Astrocyte (in vitro differentiated cells and primary cell): Measurements from ENCODE around the gene GPR15.

Source experiments
- EZH2 ChIP-seq: IDR thresholded peaks from 2 replicates; pipeline ENCODE4 v1.6.1; 2012; ENCODE audit warnings: mild to moderate bottlenecking, low read length, inconsistent platforms; ENCODE audit not compliant: insufficient read depth
- TF ChIP-seq, protein P1 (sequence below): IDR thresholded peaks from 2 replicates; pipeline ENCODE4 v1.5.1; 2011; ENCODE audit warnings: low read depth, mild to moderate bottlenecking, inconsistent platforms, low read length, moderate library complexity; ENCODE audit not compliant: insufficient read depth

DNA sequence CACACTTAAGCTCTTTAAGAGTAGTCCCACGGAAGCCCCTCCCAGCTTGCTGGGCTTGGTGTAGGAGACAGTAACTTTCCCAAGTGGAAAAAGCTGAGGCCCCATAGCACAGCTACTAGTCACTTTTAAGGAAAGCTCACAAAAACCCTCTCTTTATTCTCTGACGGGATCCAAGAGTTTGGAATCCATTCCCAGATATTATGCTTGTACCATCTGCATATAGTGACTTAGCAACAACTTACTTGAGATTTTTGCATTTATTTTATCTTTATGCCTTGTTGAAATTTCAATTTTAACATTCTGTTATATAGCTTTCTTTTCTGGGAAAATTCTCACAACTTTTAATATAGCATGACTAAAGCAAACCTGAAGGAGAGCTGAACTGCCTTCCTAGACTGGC lies 19.5 kb downstream of the GPR15 start:
- no peak for TF ChIP-seq EZH2
- TF ChIP-seq, protein P1, sequence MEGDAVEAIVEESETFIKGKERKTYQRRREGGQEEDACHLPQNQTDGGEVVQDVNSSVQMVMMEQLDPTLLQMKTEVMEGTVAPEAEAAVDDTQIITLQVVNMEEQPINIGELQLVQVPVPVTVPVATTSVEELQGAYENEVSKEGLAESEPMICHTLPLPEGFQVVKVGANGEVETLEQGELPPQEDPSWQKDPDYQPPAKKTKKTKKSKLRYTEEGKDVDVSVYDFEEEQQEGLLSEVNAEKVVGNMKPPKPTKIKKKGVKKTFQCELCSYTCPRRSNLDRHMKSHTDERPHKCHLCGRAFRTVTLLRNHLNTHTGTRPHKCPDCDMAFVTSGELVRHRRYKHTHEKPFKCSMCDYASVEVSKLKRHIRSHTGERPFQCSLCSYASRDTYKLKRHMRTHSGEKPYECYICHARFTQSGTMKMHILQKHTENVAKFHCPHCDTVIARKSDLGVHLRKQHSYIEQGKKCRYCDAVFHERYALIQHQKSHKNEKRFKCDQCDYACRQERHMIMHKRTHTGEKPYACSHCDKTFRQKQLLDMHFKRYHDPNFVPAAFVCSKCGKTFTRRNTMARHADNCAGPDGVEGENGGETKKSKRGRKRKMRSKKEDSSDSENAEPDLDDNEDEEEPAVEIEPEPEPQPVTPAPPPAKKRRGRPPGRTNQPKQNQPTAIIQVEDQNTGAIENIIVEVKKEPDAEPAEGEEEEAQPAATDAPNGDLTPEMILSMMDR = no peak
